Sciatic nerve (tissue), 2 donors: Measurements from ENCODE around the gene PGM2. TPM values are rescaled to one million over a fixed set of nuclear protein-coding genes. Genes with fewer than 3 reads are reported as not detected.
A peak's percentile ranks its signal among the peaks of the same experiment; 100 is the strongest.

Source experiments
- ATAC-seq: fragments of 200-7000 bp; cut with Tn5 transposase; one replicate; pipeline ENCODE4 v1.9.1; 2020; ENCODE audit warnings: mild to moderate bottlenecking, moderate library complexity
- DNase-seq: peaks from one replicate; pipeline ENCODE4 v3.0.0-alpha.2; 2020; ENCODE audit warnings: low spot score
- intact Hi-C: fragments of 100-400 bp; cut with DNase I; formaldehyde crosslinking; loops from one replicate; pipeline ENCODE4 v1.14.2; 2022
- total RNA-seq: library from RNA; stranded (reverse); fragmentation: NEBNext Ultra II Directional; extraction: Animal tissue kit (Norgen Biotek cat#: 25700); gene quantifications from one replicate; pipeline ENCODE4 v1.2.1, GENCODE V29; 2021
- donor health status: DM: no; HTN: no; CAD: no.
- donor health status: DM: no; HTN: no; CAD: no.

PGM2 gene
- total RNA-seq, 1 donor from 2014 or later = 21.5 TPM

GRCh38 chr4:37847311-37847884 is 20.9 kb downstream of the PGM2 start:
- intact Hi-C loops = no loop called here

GRCh38 chr4:37852376-37852775 is 25.9 kb downstream of the PGM2 start:
- ATAC-seq (no peak), DNase-seq (no peak)
- intact Hi-C loops = no loop called here

More at GRCh38 chr4:37847311-37847884, 20.9 kb downstream of the PGM2 start:
- ATAC-seq (no peak), DNase-seq (no peak)

- intact Hi-C loops = no loop called here
- ATAC-seq (no peak), DNase-seq (no peak)
These were observed 31.6 kb downstream of the PGM2 start for GRCh38 chr4:37858112-37858511.

GRCh38 chr4:37858872-37859271 is 32.4 kb downstream of the PGM2 start:
- intact Hi-C loops = no loop called here
- ATAC-seq = no peak
- DNase-seq = no peak

- ATAC-seq = no peak
- intact Hi-C loops = no loop called here
These were observed 33.8 kb downstream of the PGM2 start for GRCh38 chr4:37860266-37860665.

GRCh38 chr4:37862961-37863360 is 36.5 kb downstream of the PGM2 start:
- ATAC-seq (no peak), DNase-seq (no peak)
- intact Hi-C loops = no loop called here

More at GRCh38 chr4:37860266-37860665, 33.8 kb downstream of the PGM2 start:
- DNase-seq = no peak

- DNase-seq (no peak), ATAC-seq (peak; percentile 39)
- intact Hi-C loops = no loop called here
These were observed 38.3 kb downstream of the PGM2 start for GRCh38 chr4:37864786-37865185.

GRCh38 chr4:37865450-37865849 is 39.0 kb downstream of the PGM2 start:
- ATAC-seq = no peak
- DNase-seq = no peak
- intact Hi-C loops = no loop called here

- DNase-seq (no peak), ATAC-seq (no peak)
- intact Hi-C loops = no loop called here
These were observed 40.6 kb downstream of the PGM2 start for GRCh38 chr4:37867102-37867501.

GRCh38 chr4:37868238-37868637 is 41.8 kb downstream of the PGM2 start:
- intact Hi-C loops = no loop called here
- DNase-seq (no peak), ATAC-seq (no peak)

- intact Hi-C loops = no loop called here
- DNase-seq (no peak), ATAC-seq (no peak)
These were observed 46.0 kb downstream of the PGM2 start for GRCh38 chr4:37872310-37872988.

- ATAC-seq (peak; percentile 72), DNase-seq (no peak)
- intact Hi-C loops = no loop called here
These were observed 46.9 kb downstream of the PGM2 start for GRCh38 chr4:37873386-37873785.

GRCh38 chr4:37876156-37876555 is 49.7 kb downstream of the PGM2 start:
- intact Hi-C loops = no loop called here
- no peak for ATAC-seq

GRCh38 chr4:37879365-37879764 is 52.9 kb downstream of the PGM2 start:
- intact Hi-C loops = no loop called here
- ATAC-seq (no peak), DNase-seq (no peak)

More at GRCh38 chr4:37876156-37876555, 49.7 kb downstream of the PGM2 start:
- no peak for DNase-seq

- intact Hi-C loops = no loop called here
- DNase-seq (no peak), ATAC-seq (no peak)
These were observed 55.3 kb downstream of the PGM2 start for GRCh38 chr4:37881811-37882210.

- ATAC-seq = no peak
- intact Hi-C loops = no loop called here
- DNase-seq = no peak
These were observed 56.3 kb downstream of the PGM2 start for GRCh38 chr4:37882665-37883296.

- ATAC-seq = no peak
- DNase-seq = no peak
- intact Hi-C loops = no loop called here
These were observed 58.5 kb downstream of the PGM2 start for GRCh38 chr4:37884855-37885487.

GRCh38 chr4:37885496-37885895 is 59.0 kb downstream of the PGM2 start:
- DNase-seq (no peak), ATAC-seq (no peak)
- intact Hi-C loops = no loop called here

- ATAC-seq = peak; percentile 83
- peak; percentile 68 for DNase-seq
- intact Hi-C loops = no loop called here
These were observed 63.6 kb downstream of the PGM2 start for GRCh38 chr4:37889849-37890800.
